MCF 10A (cell line): ENCODE data around the gene CD300H. TPM values are rescaled to one million over a fixed set of nuclear protein-coding genes. Genes with fewer than 3 reads are reported as not detected.

Source experiments
- BruUV-seq: library from RNA; stranded (reverse); fragments of 400-500 nt; replicated peaks from 2 replicates; lab custom pipeline; 2021; lab: Mats Ljungman, UMichigan
- CTCF ChIA-PET: fragments of 300-600 bp; sonication (Branson Sonifier 250); formaldehyde crosslinking; extraction: SDS; loops from one replicate; lab custom pipeline; 2021; ENCODE audit warnings: antibody characterized with exemption, inconsistent platforms; lab: Yijun Ruan, JAX
- POLR2A ChIA-PET: fragments of 300-600, 350-650 bp; sonication (Branson Sonifier 250); formaldehyde crosslinking; extraction: SDS; loops from one replicate; lab custom pipeline; 2020; ENCODE audit warnings: antibody characterized with exemption, inconsistent platforms; lab: Yijun Ruan, JAX
- DNase-seq: peaks from one replicate; pipeline ENCODE4 v3.0.0-alpha.2; 2018; ENCODE audit not compliant: unreplicated experiment
- H3K27ac Mint-ChIP-seq: one replicate; pipeline ENCODE4 v1.8.0; 2022; ENCODE audit warnings: mild to moderate bottlenecking, low read depth, mixed read lengths; ENCODE audit not compliant: unreplicated experiment
- H3K27me3 Mint-ChIP-seq: one replicate; pipeline ENCODE4 v1.8.0; 2022; ENCODE audit warnings: mixed read lengths; ENCODE audit not compliant: insufficient read depth, unreplicated experiment
- H3K36me3 Mint-ChIP-seq: one replicate; pipeline ENCODE4 v1.8.0; 2022; ENCODE audit warnings: mild to moderate bottlenecking, moderate library complexity, mixed read lengths; ENCODE audit not compliant: insufficient read depth, unreplicated experiment
- H3K4me1 Mint-ChIP-seq: one replicate; pipeline ENCODE4 v1.8.0; 2022; ENCODE audit warnings: mixed read lengths; ENCODE audit not compliant: insufficient read depth, unreplicated experiment
- H3K4me3 Mint-ChIP-seq: one replicate; pipeline ENCODE4 v1.8.0; 2022; ENCODE audit warnings: mild to moderate bottlenecking, moderate library complexity, mixed read lengths; ENCODE audit not compliant: unreplicated experiment
- H3K9me3 Mint-ChIP-seq: one replicate; pipeline ENCODE4 v1.8.0; 2022; ENCODE audit warnings: mixed read lengths; ENCODE audit not compliant: unreplicated experiment
- CTCF ChIP-seq: fragments of 200-600 bp; IDR thresholded peaks from one replicate; pipeline ENCODE4 v1.8.0; 2022; ENCODE audit warnings: antibody characterized with exemption, mild to moderate bottlenecking; ENCODE audit not compliant: unreplicated experiment
- intact Hi-C: fragments of 100-400 bp; cut with micrococcal nuclease; formaldehyde crosslinking; loops from 2 replicates; pipeline ENCODE4 v1.14.1; 2022
- total RNA-seq: library from RNA; stranded (reverse); gene quantifications from 2 replicates; pipeline ENCODE4 v1.2.3, GENCODE V29; 2022

The CD300H gene
- total RNA-seq, 1 experiment from 2014 or later, result not detected

GRCh38 chr17:74529243-74529642, 38.1 kb downstream of the CD300H start:
- H3K4me3 Mint-ChIP-seq, result no peak overlapping the region
- no TSS peak for BruUV-seq
- H3K27me3 Mint-ChIP-seq, result peaks cover 61% of the 10 kb centered on the region
- CTCF ChIA-PET, result interaction anchor here (0.8 to 1.5 kb wide), 2 partner anchors 73 to 97 kb away, joined by 3 to 6 read pairs; no protein-coding TSS in a partner anchor
- no peak overlapping the region for H3K27ac Mint-ChIP-seq
- TF ChIP-seq CTCF, result no peak
- DNase-seq, result no peak
- peaks cover 6% of the 10 kb centered on the region for H3K4me1 Mint-ChIP-seq
- H3K36me3 Mint-ChIP-seq, result peaks cover 4% of the 10 kb centered on the region
- no peaks in the 10 kb centered on the region for H3K9me3 Mint-ChIP-seq
- intact Hi-C loops, result no loop called here
- POLR2A ChIA-PET, result interaction anchor here (0.7 to 1.1 kb wide), 2 partner anchors 71 to 99 kb away, joined by 3 read pairs; no protein-coding TSS in a partner anchor

- intact Hi-C loops, result no loop called here
- TF ChIP-seq CTCF, result no peak
- Mint-ChIP-seq H3K27ac (no peak overlapping the region), H3K27me3 (peaks cover 67% of the 10 kb centered on the region), H3K9me3 (no peaks in the 10 kb centered on the region), H3K4me3 (no peak overlapping the region), H3K36me3 (peaks cover 4% of the 10 kb centered on the region), H3K4me1 (peaks cover 6% of the 10 kb centered on the region)
- ChIA-PET POLR2A (interaction anchor here (0.7 to 1.4 kb wide), 3 partner anchors 13 to 98 kb away, joined by 3 to 4 read pairs (median 3); no protein-coding TSS in a partner anchor), CTCF (interaction anchor here (0.8 to 1.5 kb wide), 2 partner anchors 74 to 98 kb away, joined by 3 to 6 read pairs; no protein-coding TSS in a partner anchor)
- no TSS peak for BruUV-seq
- DNase-seq, result peak; percentile 24
Measured at GRCh38 chr17:74528491-74529199, 38.7 kb downstream of the CD300H start.

GRCh38 chr17:74527756-74528155, 39.6 kb downstream of the CD300H start:
- BruUV-seq, result no TSS peak
- ChIA-PET CTCF (no interaction called here), POLR2A (interaction anchor here (0.9 to 1.4 kb wide), 2 partner anchors 9 to 12 kb away, joined by 3 to 4 read pairs; no protein-coding TSS in a partner anchor)
- no peak for DNase-seq
- Mint-ChIP-seq H3K27me3 (peaks cover 76% of the 10 kb centered on the region), H3K4me1 (peaks cover 6% of the 10 kb centered on the region), H3K36me3 (peaks cover 4% of the 10 kb centered on the region), H3K4me3 (no peak overlapping the region), H3K9me3 (no peaks in the 10 kb centered on the region), H3K27ac (no peak overlapping the region)
- intact Hi-C loops, result no loop called here
- no peak for TF ChIP-seq CTCF

- H3K36me3 Mint-ChIP-seq, result peaks cover 4% of the 10 kb centered on the region
- BruUV-seq, result no TSS peak
Measured at GRCh38 chr17:74527081-74527480, 40.2 kb downstream of the CD300H start.

More at GRCh38 chr17:74527081-74527480, 40.2 kb downstream of the CD300H start:
- CTCF ChIA-PET, result interaction anchor here (0.7 kb wide), 1 partner anchor 74 kb away, joined by 3 read pairs; no protein-coding TSS in a partner anchor
- intact Hi-C loops, result no loop called here
- no peak for TF ChIP-seq CTCF
- no peak overlapping the region for H3K27ac Mint-ChIP-seq
- no peak for DNase-seq
- no peaks in the 10 kb centered on the region for H3K9me3 Mint-ChIP-seq
- H3K4me1 Mint-ChIP-seq, result peaks cover 1% of the 10 kb centered on the region
- POLR2A ChIA-PET, result interaction anchor here (0.9 to 1.4 kb wide), 2 partner anchors 9 to 11 kb away, joined by 3 to 4 read pairs; no protein-coding TSS in a partner anchor
- no peak overlapping the region for H3K4me3 Mint-ChIP-seq
- H3K27me3 Mint-ChIP-seq, result peaks cover 82% of the 10 kb centered on the region
